Ascending aorta (tissue), 2 donors: ENCODE data around the gene SNRNP70. TPM values are rescaled to one million over a fixed set of nuclear protein-coding genes. Genes with fewer than 3 reads are reported as not detected.

Source experiments
- DNase-seq, 2 donors: peaks; one replicate each; pipeline ENCODE4 v3.0.0-alpha.2; 2019; ENCODE audit warnings: low spot score in 2 of 2
- H3K27ac ChIP-seq, 2 donors: fragments of 200-600 bp; sonication (generic); one replicate each; pipeline ENCODE4 v1.5.1; 2016 to 2017; ENCODE audit warnings: mild to moderate bottlenecking in 1 of 2
- H3K27me3 ChIP-seq: fragments of 200-600 bp; sonication (generic); one replicate; pipeline ENCODE4 v1.5.1; 2017
- H3K36me3 ChIP-seq, 2 donors: fragments of 200-600 bp; sonication (generic); one replicate each; pipeline ENCODE4 v1.5.1; 2016
- H3K4me1 ChIP-seq, 2 donors: fragments of 200-600 bp; sonication (generic); one replicate each; pipeline ENCODE4 v1.5.1; 2016 to 2017; ENCODE audit warnings: mild to moderate bottlenecking in 1 of 2
- H3K4me3 ChIP-seq, 2 donors: fragments of 200-600 bp; sonication (generic); one replicate each; pipeline ENCODE4 v1.5.1; 2016 to 2017; ENCODE audit warnings: mild to moderate bottlenecking in 1 of 2
- H3K9me3 ChIP-seq, 2 donors: fragments of 200-600 bp; sonication (generic); one replicate each; pipeline ENCODE4 v1.5.1; 2016
- CTCF ChIP-seq, 3 experiments: fragments of 200-600 bp in 2 of 3; fragments of 450-650 bp in 1 of 3; sonication (generic) in 2 of 3; IDR thresholded peaks; one replicate each; pipeline ENCODE4 v1.5.1; 2016 to 2019; ENCODE audit warnings: antibody characterized with exemption in 3 of 3, mild to moderate bottlenecking in 1 of 3, moderate library complexity in 1 of 3
- intact Hi-C: fragments of 100-400 bp; cut with DNase I; formaldehyde crosslinking; loops from one replicate; pipeline ENCODE4 v1.15.1; 2023
- total RNA-seq: library from RNA; depleted of rRNA; stranded (reverse); fragments of >200 nt; gene quantifications from one replicate; pipeline ENCODE4 v1.1.0, GENCODE V29; 2016

SNRNP70 gene
- total RNA-seq, 1 donor from 2014 or later, result 185 TPM

GRCh38 chr19:49086296-49086695 lies 1.0 kb downstream of the SNRNP70 start:
- no peak for DNase-seq
- Histone ChIP-seq H3K27ac (no peak overlapping the region), H3K4me1 (peaks cover 9 to 16% of the 10 kb centered on the region in 2 donors), H3K36me3 (peaks cover 18 to 33% of the 10 kb centered on the region in 2 donors), H3K4me3 (peak overlapping the region; percentile 78 to 84), H3K9me3 (no peaks in the 10 kb centered on the region), H3K27me3 (no peaks in the 10 kb centered on the region)
- no peak for TF ChIP-seq CTCF (IDR thresholded peaks at IDR 0.05)
- intact Hi-C loops, result no loop called here

- Histone ChIP-seq H3K27me3 (no peaks in the 10 kb centered on the region), H3K4me1 (peaks cover 4 to 9% of the 10 kb centered on the region in 2 donors), H3K36me3 (peaks cover 43 to 84% of the 10 kb centered on the region in 2 donors), H3K27ac (no peak overlapping the region), H3K9me3 (no peaks in the 10 kb centered on the region), H3K4me3 (no peak overlapping the region)
- no peak for DNase-seq
- no peak for TF ChIP-seq CTCF (IDR thresholded peaks at IDR 0.05)
- intact Hi-C loops, result no loop called here
These were observed 6.3 kb downstream of the SNRNP70 start for GRCh38 chr19:49091391-49092038.

- Histone ChIP-seq H3K4me1 (no peaks in the 10 kb centered on the region), H3K27me3 (no peaks in the 10 kb centered on the region), H3K9me3 (no peaks in the 10 kb centered on the region), H3K36me3 (peaks cover 44 to 88% of the 10 kb centered on the region in 2 donors), H3K4me3 (no peak overlapping the region), H3K27ac (no peak overlapping the region)
- DNase-seq, result no peak
- no peak for TF ChIP-seq CTCF (IDR thresholded peaks at IDR 0.05)
- intact Hi-C loops, result no loop called here
These were observed 7.4 kb downstream of the SNRNP70 start for GRCh38 chr19:49092686-49093085.

GRCh38 chr19:49094505-49095482 lies 9.5 kb downstream of the SNRNP70 start:
- H3K27me3 ChIP-seq, result no peaks in the 10 kb centered on the region
- no peak overlapping the region for H3K27ac ChIP-seq
- peaks cover 57 to 93% of the 10 kb centered on the region in 2 donors for H3K36me3 ChIP-seq
- intact Hi-C loops, result no loop called here
- no peaks in the 10 kb centered on the region for H3K9me3 ChIP-seq
- no peak for TF ChIP-seq CTCF (IDR thresholded peaks at IDR 0.05)
- H3K4me1 ChIP-seq, result no peaks in the 10 kb centered on the region
- H3K4me3 ChIP-seq, result no peak overlapping the region
- no peak for DNase-seq

- intact Hi-C loops, result loop anchor here (1.0 to 2.0 kb wide), 3 partner anchors 48 to 111 kb away; no protein-coding TSS in a partner anchor
- peak in 1 of 2 donors; percentile 80 for DNase-seq
- H3K27me3 ChIP-seq, result no peaks in the 10 kb centered on the region
- no peaks in the 10 kb centered on the region for H3K9me3 ChIP-seq
- H3K4me3 ChIP-seq, result no peak overlapping the region
- peak; percentile 95 to 99 (median 98) for TF ChIP-seq CTCF (IDR thresholded peaks at IDR 0.05)
- H3K27ac ChIP-seq, result no peak overlapping the region
- H3K36me3 ChIP-seq, result peaks cover 58 to 92% of the 10 kb centered on the region in 2 donors
- H3K4me1 ChIP-seq, result no peaks in the 10 kb centered on the region
These were observed 12.4 kb downstream of the SNRNP70 start for GRCh38 chr19:49097453-49098288.
